Heart left ventricle (tissue), 13 donors: Measurements from ENCODE around the gene GNGT1.

Experiments
- POLR2A ChIP-seq, 2 donors: fragments of 450-650 bp; IDR thresholded peaks; one replicate each; pipeline ENCODE4 v1.6.1; 2017; ENCODE audit warnings: antibody characterized with exemption in 2 of 2, mild to moderate bottlenecking in 2 of 2, moderate library complexity in 2 of 2
- TF ChIP-seq, protein P1 (sequence below), 12 donors: fragments of 200-600 bp; sonication (generic) in 4 of 12; IDR thresholded peaks; one replicate each; pipeline versions ENCODE4 v1.5.0 to v1.8.0; 2018 to 2022; ENCODE audit warnings: antibody characterized with exemption in 12 of 12, mild to moderate bottlenecking in 5 of 12
- donor health status: ischemic (EF 13 %, LVEDD 7.1; RV severe dilation, severe dysfunction).
- donor health status: DM: no; HTN: yes; CAD: no.
- donor health status: DM: no; HTN: no; CAD: no.
- donor health status: ischemic (EF 25% LVEDD 6.9; RV normal size, moderate dysfunction).
- donor health status: ischemic (EF 25% LVEDD 5.7; RV mildly dilated, moderate dysfunction).
- donor health status: ischemic (EF 35%, LVEDD 5.7; RV mildly dilated, moderate dysfunction).
- donor health status: nonischemic (EF 11% LVEDD 7.7; RV severe dilation, severe dysfunction).
- donor health status: DM: yes; HTN: yes; CAD: no.
- donor health status: PGD.
- donor health status: ischemic (EF 29% LVEDD 5.4; RV normal size, mild dysfunction).
- donor health status: nonischemic (EF 23%, LVEDD 6.1; RV moderate dilation, normal function).

DNA sequence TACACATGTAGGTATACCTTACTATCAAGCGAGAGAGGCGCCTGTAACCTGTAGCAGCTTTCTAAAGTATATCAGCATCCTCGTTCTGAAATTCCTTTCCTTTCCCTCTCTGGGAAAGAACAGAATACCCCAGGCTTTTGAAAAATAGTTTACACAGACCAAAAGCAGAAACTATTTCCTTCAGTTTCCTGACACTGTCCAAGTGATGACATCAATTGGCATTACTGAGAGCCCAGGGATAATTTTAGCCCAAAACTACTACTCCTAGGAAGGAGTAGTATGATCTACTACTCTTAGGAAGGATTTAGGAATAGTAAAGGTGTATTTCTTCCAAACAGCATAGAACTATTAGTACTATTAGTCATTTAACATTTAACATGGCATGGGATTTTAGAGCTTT lies 21.2 kb downstream of the GNGT1 start:
- no peak for TF ChIP-seq POLR2A (IDR thresholded peaks at IDR 0.05)
- TF ChIP-seq, protein P1, sequence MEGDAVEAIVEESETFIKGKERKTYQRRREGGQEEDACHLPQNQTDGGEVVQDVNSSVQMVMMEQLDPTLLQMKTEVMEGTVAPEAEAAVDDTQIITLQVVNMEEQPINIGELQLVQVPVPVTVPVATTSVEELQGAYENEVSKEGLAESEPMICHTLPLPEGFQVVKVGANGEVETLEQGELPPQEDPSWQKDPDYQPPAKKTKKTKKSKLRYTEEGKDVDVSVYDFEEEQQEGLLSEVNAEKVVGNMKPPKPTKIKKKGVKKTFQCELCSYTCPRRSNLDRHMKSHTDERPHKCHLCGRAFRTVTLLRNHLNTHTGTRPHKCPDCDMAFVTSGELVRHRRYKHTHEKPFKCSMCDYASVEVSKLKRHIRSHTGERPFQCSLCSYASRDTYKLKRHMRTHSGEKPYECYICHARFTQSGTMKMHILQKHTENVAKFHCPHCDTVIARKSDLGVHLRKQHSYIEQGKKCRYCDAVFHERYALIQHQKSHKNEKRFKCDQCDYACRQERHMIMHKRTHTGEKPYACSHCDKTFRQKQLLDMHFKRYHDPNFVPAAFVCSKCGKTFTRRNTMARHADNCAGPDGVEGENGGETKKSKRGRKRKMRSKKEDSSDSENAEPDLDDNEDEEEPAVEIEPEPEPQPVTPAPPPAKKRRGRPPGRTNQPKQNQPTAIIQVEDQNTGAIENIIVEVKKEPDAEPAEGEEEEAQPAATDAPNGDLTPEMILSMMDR (IDR thresholded peaks at IDR 0.05): no peak
